ENCODE results near the gene ANKRD61.
"Not testable (repeated sequence)": the region's sequence is repeated elsewhere in the genome, so short reads cannot be mapped to it uniquely, and the experiment has no call there.

The ANKRD61 gene

GRCh38 chr7:6030988-6031387 is at the start of gene ANKRD61:
Gene ANKRD61 (plus strand): TSS chr7:6031376. CDS start chr7:6031376, 0 bp downstream.
- no peak for DNase-seq

GRCh38 chr7:5987061-5987460 is 44.1 kb upstream of the ANKRD61 start:
- not testable (repeated sequence) for DNase-seq

GRCh38 chr7:5997210-5997808 is 33.9 kb upstream of the ANKRD61 start:
- no peak for DNase-seq

GRCh38 chr7:6007386-6007785 is 23.8 kb upstream of the ANKRD61 start:
- no peak for DNase-seq

- DNase-seq, result not testable (repeated sequence)
Measured at GRCh38 chr7:6007835-6008590, 23.2 kb upstream of the ANKRD61 start.

- peak; percentile 91 for DNase-seq
Measured at GRCh38 chr7:6008668-6009611, 22.2 kb upstream of the ANKRD61 start, which contains the start of the genes AIMP2 and PMS2. Gene AIMP2 (plus strand): TSS chr7:6009272. CDS start chr7:6009364, 92 bp downstream. Gene PMS2 (minus strand): TSS chr7:6009049. CDS start chr7:6009019, 30 bp downstream.

- DNase-seq, result not testable (repeated sequence)
Measured at GRCh38 chr7:6010370-6010769, 20.8 kb upstream of the ANKRD61 start.

- no peak for DNase-seq
Measured at GRCh38 chr7:6011541-6011940, 19.6 kb upstream of the ANKRD61 start.

GRCh38 chr7:6012355-6013104 is 18.6 kb upstream of the ANKRD61 start:
- no peak for DNase-seq

GRCh38 chr7:6015917-6016652 is 15.1 kb upstream of the ANKRD61 start:
- DNase-seq, result no peak

GRCh38 chr7:6016653-6016966 is 14.6 kb upstream of the ANKRD61 start:
- no peak for DNase-seq

GRCh38 chr7:6020371-6021286 is 10.5 kb upstream of the ANKRD61 start:
- no peak for DNase-seq

GRCh38 chr7:6022707-6023106 is 8.5 kb upstream of the ANKRD61 start:
- DNase-seq, result no peak

GRCh38 chr7:6023974-6024435 is 7.2 kb upstream of the ANKRD61 start:
- no peak for DNase-seq

GRCh38 chr7:6026011-6026819 is 5.0 kb upstream of the ANKRD61 start:
- no peak for DNase-seq

GRCh38 chr7:6026820-6027311 is 4.3 kb upstream of the ANKRD61 start:
- DNase-seq, result no peak

GRCh38 chr7:6027806-6028365 is 3.3 kb upstream of the ANKRD61 start:
- no peak for DNase-seq

GRCh38 chr7:6028563-6028962 is 2.6 kb upstream of the ANKRD61 start:
- no peak for DNase-seq

GRCh38 chr7:6031567-6031966 is 391 bp downstream of the ANKRD61 start:
- DNase-seq, result no peak

All from NCI-H1436 treated with DMSO at 0.1 percent for 48 hours (cell line).